Fibroblast of mammary gland (primary cell): Measurements from ENCODE around the gene ATG9A.

Experiments
- DNase-seq: peaks from one replicate; pipeline ENCODE4 v3.0.0-alpha.2; 2010; ENCODE audit warnings: low read depth
- H3K4me3 ChIP-seq: 2 replicates; pipeline ENCODE4 v1.5.1; 2011; ENCODE audit warnings: low read depth, mild to moderate bottlenecking, low read length, moderate library complexity; ENCODE audit not compliant: control insufficient read depth
- CTCF ChIP-seq: conservative IDR thresholded peaks from 2 replicates; pipeline ENCODE4 v1.5.1; 2011; ENCODE audit warnings: low read depth, low read length, inconsistent platforms; ENCODE audit not compliant: control insufficient read depth, insufficient read depth

ATG9A gene

GRCh38 chr2:219252084-219252483, 22.6 kb upstream of the ATG9A start:
- no peak for TF ChIP-seq CTCF
- no peak for DNase-seq
- no peak overlapping the region for H3K4me3 ChIP-seq

- H3K4me3 ChIP-seq, result no peak overlapping the region
- DNase-seq, result no peak
- no peak for TF ChIP-seq CTCF
Measured at GRCh38 chr2:219251656-219252055, 22.2 kb upstream of the ATG9A start.

- no peak overlapping the region for H3K4me3 ChIP-seq
- no peak for TF ChIP-seq CTCF
- DNase-seq, result no peak
Measured at GRCh38 chr2:219250049-219250781, 20.8 kb upstream of the ATG9A start.

- H3K4me3 ChIP-seq, result no peak overlapping the region
- peak; percentile 83 for DNase-seq
- TF ChIP-seq CTCF, result no peak
Measured at GRCh38 chr2:219249203-219249980, 20.0 kb upstream of the ATG9A start.

- no peak overlapping the region for H3K4me3 ChIP-seq
- TF ChIP-seq CTCF, result no peak
- no peak for DNase-seq
Measured at GRCh38 chr2:219248845-219249202, 19.4 kb upstream of the ATG9A start.

GRCh38 chr2:219247678-219248642, 18.5 kb upstream of the ATG9A start:
- no peak overlapping the region for H3K4me3 ChIP-seq
- DNase-seq, result no peak
- TF ChIP-seq CTCF, result no peak
